Stimulated activated CD8-positive, alpha-beta memory T cell treated with anti-CD3 and anti-CD28 coated beads, Interleukin-15, amount 100 ng/mL, for 4 hours (primary cell): ENCODE results near the gene SPRR4.
"Not testable (repeated sequence)": the region's sequence is repeated elsewhere in the genome, so short reads cannot be mapped to it uniquely, and the experiment has no call there.

Source experiments
- DNase-seq, 2 donors: peaks; one replicate each; pipeline ENCODE4 v3.0.0-alpha.2; 2020; ENCODE audit warnings: low read depth in 2 of 2

Gene SPRR4

GRCh38 chr1:152965853-152966252 lies 4.6 kb upstream of the SPRR4 start:
- no peak for DNase-seq

DNA sequence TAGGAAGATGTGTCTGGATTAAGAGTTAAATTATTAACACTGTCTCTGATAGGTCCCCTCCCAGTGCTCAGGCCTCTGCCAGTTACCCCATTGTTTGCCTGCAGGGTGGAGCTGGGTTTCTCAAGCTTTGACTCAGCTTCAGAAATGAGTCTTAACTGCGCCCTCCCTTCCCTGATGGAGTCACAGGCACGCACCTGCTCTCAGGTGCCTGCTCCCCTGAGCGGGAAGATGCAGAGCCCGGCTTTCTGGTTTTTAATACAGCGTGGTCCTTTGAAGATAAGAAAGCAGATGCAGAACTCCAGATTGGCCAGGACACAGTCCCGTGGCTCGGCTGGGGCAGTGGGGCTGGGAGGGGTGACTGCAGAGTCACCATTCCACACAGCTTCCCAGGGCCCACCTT lies 3.2 kb upstream of the SPRR4 start:
- DNase-seq: no peak

DNA sequence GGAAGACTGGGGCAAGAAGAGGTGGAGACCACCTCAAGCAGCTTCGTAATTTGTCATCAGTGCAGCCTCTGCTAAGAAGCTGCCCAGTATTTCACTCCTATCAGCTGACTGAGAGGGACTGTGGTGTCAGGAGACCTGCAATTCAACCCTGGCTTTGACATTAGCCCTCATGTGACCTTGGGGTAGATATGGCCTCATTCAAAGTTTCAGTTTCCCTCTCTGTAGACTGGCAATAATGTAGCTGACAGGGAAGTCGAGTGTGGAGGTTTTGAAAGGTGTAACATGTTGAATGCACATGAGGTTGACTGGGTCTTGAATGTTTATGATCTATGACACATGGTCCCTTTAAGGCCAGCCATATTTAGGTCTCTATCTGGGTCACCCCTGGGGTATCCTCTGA lies 2.2 kb upstream of the SPRR4 start:
- no peak for DNase-seq

- DNase-seq: no peak
These were observed 1.4 kb upstream of the SPRR4 start for GRCh38 chr1:152969036-152969435.

DNA sequence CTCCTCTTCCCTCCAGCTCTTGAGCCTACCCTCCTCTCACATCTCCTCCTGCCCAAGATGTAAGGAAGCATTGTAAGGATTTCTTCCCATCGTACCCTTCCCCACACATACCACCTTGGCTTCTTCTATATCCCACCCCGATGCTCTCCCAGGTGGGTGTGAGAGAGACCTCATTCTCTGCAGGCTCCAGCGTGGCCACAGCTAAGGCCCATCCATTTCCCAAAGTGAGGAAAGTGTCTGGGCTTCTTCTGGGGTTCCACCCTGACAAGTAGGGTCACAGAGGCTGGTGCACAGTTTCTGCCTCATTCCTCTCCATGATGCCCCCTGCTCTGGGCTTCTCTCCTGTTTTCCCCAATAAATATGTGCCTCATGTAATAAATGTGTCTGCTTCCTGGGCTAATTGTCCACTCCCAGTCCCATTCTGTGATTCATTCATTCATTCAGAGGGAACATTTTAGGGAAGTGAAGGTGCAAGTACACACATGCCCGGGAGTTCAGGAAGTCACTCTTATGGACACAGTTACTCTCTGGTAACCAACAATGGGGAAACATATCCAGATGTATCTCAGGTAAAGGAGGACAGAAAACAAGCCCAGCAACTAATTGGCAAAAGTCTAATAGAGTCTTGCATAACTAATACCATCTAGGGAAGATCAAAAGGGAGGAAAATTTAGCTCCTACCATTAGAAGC lies 1.9 kb downstream of the SPRR4 start:
- no peak for DNase-seq

DNA sequence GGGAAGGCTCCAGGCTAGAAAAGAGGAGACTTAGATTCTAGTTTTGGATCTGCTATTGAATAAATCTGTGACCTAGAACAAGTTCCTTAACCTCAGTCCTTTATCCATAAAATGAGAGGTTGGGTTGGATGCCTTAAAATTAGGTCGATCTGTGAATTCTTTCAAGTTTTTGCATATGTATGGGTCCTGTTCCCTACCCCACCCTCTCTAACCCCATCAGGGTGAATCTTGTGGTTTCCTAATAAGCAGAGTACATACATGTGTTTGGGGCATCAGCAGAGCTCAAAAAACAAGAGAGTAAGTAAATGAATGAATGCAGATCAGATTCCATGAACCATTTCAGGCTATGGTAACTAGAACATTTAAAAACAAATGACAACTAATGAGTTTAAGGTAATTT lies 6.2 kb downstream of the SPRR4 start:
- DNase-seq: no peak

GRCh38 chr1:152977614-152978013 lies 7.2 kb downstream of the SPRR4 start:
- no peak for DNase-seq

GRCh38 chr1:152980676-152981075 lies 10.2 kb downstream of the SPRR4 start:
- DNase-seq: no peak

DNA sequence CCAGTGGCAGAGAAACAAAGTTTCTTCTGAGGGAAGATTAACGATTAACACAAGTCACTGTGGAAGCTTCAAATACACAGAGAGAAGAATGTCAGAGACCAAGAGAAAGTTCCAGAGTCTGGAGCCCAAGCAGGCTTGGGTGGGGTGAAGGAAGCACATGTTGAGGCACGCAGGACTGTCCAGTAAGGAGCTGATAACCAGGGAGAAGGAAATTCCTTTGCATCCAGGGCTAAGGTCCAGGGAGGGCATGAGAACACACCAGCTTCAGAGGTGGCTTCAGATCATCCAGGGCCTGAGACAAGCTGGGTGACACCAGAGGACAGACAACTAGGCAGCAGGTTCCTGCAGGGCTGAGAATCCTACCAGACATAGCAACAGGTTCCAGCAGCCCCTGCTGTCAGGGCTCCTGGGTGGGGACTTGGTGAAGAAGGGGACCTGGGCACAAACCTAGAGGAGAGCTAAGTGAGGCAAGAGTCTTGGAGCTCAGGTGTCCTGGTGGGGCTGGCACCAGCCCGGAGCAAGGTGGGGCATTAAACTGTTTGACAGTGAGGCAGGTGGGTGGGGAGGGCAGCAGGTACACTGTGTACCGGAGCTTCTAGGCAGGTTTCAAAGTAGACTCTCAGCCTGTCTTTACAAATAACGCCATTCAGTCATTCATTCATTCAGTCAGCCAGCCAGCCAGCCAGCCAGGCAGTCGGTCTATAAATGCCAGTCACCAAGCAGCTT lies 10.9 kb downstream of the SPRR4 start:
- no peak for DNase-seq

DNA sequence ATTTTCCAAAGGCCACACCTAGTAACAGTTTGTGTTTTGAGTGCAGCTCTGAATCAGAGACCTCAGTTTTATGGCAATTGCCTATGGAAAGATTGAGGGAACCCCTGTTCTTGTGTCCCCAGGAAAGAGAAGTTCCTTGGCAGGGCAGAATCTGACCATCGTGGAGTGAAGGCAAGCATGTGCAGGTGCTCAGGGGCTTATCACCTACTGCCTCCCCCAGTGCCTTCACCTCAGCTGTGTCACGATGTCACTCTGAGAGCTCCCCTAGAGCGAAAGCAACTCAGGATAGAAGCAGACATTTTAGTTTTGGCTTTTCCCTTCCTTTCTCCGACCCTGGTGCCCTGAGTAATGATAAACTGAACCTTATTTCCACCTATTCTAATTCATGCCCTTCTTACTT lies 11.6 kb downstream of the SPRR4 start:
- DNase-seq: no peak

- no peak for DNase-seq
These were observed 12.8 kb downstream of the SPRR4 start for GRCh38 chr1:152983234-152983633.

DNA sequence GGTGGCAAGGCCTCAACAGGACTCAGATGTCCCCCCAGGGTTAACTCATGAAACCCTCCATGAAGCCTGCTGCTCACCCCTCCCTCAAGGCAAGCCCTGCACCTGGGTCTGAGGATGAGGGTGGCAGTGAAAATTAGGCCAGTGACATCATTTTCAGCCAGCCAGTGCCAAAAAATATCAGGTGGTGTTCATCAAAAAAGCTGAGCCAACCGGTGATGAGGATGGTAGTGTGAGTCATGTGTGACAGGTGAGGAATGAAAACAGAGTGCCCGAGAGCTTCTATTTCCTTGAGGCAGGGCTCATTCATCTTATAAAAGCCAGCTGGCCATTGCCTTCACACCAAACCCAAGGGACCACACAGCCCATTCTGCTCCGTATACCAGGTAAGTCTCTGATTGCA lies 13.3 kb downstream of the SPRR4 start, which contains the start of gene SPRR1A:
Gene SPRR1A (plus strand): TSS at position 339 of the 400 bp plus-strand sequence. CDS start 1,150 bp downstream, outside the sequence.
- no peak for DNase-seq

DNA sequence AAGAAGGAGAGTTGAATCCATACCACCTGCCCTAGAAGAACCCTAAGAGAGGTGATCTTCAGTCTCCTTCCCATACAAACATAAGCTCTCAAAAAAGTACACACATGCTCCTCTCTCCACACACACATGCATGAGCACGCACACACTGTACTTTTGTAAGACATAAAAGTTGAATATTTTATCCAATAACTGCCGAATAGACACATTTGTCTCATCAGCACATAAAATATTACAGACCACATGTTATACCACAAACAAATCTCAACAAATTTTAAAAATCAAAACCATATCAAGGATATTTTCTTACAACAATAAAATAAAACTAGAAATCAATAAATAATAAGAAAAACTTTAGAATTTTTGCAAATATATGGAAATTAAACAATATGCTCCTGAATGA lies 16.1 kb downstream of the SPRR4 start:
- no peak for DNase-seq

DNA sequence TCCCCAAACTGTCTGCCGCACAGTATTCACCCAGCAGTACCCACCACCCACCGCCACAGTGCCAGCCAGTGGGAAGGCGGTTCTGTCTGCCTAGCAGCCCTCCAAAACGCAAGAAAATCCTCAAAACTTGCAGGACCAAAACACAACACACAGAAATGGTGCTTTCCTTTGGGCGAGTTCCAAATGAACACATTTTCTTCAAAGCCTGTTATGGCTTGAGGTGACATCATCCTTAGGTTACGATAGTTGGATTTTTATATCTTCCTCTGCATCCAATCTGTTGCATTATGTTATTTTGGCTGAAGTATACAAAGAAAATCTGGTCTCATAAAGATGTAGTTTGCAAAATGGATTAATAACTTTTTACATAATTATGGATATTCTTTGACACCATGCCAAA lies 22.7 kb downstream of the SPRR4 start:
- no peak for DNase-seq

DNA sequence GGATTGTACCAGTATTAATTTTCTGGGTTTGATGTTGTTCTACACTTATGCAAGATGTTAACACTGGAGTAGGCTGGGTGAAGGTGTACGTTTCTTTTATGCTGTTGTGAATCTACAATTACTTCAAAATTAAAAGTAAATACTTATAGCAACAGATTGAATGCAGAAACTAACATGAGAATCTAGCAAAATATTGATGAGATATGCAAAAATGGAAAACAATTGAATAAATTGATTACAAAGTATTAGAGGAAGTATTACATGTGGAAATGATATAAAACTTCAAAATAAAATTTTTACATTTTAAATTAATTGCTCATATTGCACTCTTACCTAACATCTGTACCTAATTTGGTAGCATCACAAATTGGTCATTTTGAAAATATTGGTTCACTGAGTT lies 25.4 kb downstream of the SPRR4 start:
- no peak for DNase-seq

- DNase-seq: no peak
These were observed 26.4 kb downstream of the SPRR4 start for GRCh38 chr1:152996633-152997400.

- DNase-seq: no peak
These were observed 27.5 kb downstream of the SPRR4 start for GRCh38 chr1:152997901-152998300.

GRCh38 chr1:152998476-152998875 lies 28.0 kb downstream of the SPRR4 start:
- no peak for DNase-seq

DNA sequence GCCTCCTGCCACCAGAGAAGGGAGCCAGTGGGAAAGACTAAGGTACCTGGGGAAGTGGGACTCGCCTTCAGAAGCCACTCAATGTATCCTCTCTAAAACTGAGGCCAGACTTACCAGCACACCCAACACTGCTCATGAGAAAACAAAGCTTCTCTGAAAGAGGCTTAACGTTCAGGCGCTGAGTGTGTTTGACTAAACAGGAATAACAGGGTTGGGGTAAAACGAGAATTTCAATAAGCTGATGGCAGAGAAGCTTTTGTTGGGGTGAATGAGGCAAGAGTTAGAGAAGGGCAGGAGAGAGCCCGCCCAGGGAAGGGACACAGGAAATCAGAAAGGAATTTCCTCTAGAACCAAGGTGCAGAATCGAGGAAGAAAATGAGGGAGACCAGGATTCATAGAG lies 29.4 kb downstream of the SPRR4 start:
- no peak for DNase-seq

DNA sequence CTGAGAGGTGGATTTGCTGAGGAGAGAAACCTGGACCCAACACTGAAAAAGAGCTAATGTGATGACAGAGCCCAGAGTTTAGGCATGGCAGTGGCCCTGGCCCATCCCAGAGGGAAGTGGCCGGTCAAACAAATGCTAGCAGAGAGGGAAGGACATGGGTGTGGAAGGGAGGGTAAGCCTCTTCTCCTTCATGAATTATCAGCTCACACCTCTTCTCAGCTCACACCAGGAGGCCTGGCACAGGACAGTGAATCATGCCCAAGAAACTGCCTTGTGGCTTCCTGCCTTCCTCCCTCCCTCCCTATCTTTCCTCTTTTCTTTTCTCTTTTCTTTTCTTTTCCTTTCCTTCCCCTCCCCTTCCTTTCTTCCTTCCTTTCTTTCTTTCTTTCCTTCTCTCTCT lies 29.8 kb downstream of the SPRR4 start:
- no peak for DNase-seq

DNA sequence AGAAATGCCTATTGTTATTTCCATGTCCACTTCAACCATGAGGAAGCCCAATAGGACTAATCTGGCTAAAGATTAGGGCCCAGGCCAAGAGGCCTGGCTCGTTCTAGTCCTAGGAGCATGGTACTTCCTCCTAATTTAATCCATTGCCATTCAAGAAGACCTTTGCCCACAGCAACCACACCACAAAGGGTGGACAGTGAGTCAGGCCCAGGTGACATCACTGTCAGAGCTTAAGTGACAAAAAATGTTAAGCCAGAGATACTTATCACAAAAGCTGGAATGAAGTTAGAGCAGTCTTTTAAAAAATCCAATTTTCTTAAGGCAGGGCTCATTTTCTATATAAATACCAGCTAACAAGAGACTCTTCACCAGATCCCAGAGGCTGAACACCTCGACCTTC lies 30.9 kb downstream of the SPRR4 start, which contains the start of gene SPRR3:
Gene SPRR3 (plus strand): TSS at position 368 of the 400 bp plus-strand sequence. CDS start 1,272 bp downstream, outside the sequence.
- no peak for DNase-seq

DNA sequence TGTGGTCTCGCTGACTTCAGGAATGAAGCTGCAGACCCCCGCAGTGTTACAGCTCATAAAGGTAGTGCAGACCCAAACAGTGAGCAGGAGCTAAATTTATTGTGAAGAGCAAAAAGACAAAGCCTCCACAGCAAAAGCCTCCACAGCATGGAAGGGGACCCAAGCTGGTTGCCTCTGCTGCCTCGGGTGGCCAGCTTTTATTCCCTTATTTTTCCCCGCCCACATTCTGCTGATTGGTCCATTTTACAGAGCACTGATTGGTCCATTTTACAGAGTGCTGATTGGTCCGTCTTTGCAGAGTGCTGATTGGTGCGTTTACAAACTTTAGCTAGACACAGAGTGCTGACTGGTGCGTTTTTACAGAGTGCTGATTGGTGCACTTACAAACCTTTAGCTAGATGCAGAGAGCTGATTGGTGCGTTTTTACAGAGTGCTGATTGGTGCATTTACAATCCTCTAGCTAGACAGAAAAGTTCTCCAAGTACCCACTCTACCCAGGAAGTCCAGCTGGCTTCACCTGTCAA lies 40.8 kb downstream of the SPRR4 start:
- DNase-seq: not testable (repeated sequence)
